Measurements from ENCODE around the gene RAB17.

Gene RAB17

DNA sequence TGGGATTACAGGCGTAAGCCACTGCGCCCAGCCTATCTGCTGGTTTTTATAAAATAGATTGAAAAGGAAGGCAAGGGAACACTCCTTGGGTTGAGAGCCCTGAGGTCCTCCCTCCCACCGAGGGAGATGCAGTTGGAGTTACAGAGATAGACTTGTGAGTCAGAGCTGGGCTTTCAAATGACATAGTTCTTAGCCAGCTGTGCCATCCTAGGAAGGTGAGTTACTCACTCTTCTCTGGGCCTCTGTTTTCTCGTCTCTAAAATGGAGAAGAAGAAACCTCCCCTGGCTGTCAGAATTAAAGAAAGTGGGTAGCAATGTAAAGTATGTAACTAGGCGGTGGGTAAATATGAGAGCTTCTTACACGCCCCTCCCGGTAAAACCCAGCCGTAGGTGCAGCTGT is 39.2 kb upstream of the RAB17 start:
- Histone ChIP-seq H3K27me3 (replicated peaks; ENCODE audit: control insufficient read depth, insufficient read depth, low read length) (no peaks in the 10 kb centered on the region; the same call in 1 of the 2 replicates), H3K4me3 (replicated peaks; ENCODE audit: low read depth, low read length) (no peak overlapping the region), H3K36me3 (ENCODE audit: control insufficient read depth, insufficient read depth, low read length) (no peaks in the 10 kb centered on the region)
- DNase-seq (ENCODE audit: extremely low read depth, insufficient read length) = no peak
- TF ChIP-seq, protein P1, sequence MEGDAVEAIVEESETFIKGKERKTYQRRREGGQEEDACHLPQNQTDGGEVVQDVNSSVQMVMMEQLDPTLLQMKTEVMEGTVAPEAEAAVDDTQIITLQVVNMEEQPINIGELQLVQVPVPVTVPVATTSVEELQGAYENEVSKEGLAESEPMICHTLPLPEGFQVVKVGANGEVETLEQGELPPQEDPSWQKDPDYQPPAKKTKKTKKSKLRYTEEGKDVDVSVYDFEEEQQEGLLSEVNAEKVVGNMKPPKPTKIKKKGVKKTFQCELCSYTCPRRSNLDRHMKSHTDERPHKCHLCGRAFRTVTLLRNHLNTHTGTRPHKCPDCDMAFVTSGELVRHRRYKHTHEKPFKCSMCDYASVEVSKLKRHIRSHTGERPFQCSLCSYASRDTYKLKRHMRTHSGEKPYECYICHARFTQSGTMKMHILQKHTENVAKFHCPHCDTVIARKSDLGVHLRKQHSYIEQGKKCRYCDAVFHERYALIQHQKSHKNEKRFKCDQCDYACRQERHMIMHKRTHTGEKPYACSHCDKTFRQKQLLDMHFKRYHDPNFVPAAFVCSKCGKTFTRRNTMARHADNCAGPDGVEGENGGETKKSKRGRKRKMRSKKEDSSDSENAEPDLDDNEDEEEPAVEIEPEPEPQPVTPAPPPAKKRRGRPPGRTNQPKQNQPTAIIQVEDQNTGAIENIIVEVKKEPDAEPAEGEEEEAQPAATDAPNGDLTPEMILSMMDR (IDR thresholded peaks at IDR 0.05; ENCODE audit: insufficient read depth, low read length, poor library complexity, severe bottlenecking) = no peak

DNA sequence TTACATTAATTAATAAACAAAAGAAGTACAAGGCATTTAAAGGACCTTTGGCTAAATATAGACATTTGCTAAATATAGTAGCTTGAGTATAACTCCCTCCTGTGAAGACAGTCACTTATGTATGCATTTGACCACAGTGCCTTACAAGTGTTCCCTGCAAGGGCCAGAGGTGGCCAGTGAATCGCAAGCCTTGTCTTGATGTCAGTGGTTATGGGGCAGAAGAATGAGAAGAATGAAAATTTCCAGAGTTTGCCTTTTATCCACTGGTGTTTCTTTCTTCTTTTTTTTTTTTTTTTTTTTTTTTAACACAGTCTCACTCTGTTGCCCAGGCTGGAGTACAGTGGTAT is 38.6 kb upstream of the RAB17 start:
- no peak overlapping the region for H3K4me3 ChIP-seq (replicated peaks; ENCODE audit: low read depth, low read length)
- DNase-seq (ENCODE audit: extremely low read depth, insufficient read length) = no peak
- TF ChIP-seq, protein P1 (IDR thresholded peaks at IDR 0.05; ENCODE audit: insufficient read depth, low read length, poor library complexity, severe bottlenecking) = no peak
- no peaks in the 10 kb centered on the region for H3K36me3 ChIP-seq (ENCODE audit: control insufficient read depth, insufficient read depth, low read length)
- H3K27me3 ChIP-seq (replicated peaks; ENCODE audit: control insufficient read depth, insufficient read depth, low read length) = no peaks in the 10 kb centered on the region; the same call in 1 of the 2 replicates

DNA sequence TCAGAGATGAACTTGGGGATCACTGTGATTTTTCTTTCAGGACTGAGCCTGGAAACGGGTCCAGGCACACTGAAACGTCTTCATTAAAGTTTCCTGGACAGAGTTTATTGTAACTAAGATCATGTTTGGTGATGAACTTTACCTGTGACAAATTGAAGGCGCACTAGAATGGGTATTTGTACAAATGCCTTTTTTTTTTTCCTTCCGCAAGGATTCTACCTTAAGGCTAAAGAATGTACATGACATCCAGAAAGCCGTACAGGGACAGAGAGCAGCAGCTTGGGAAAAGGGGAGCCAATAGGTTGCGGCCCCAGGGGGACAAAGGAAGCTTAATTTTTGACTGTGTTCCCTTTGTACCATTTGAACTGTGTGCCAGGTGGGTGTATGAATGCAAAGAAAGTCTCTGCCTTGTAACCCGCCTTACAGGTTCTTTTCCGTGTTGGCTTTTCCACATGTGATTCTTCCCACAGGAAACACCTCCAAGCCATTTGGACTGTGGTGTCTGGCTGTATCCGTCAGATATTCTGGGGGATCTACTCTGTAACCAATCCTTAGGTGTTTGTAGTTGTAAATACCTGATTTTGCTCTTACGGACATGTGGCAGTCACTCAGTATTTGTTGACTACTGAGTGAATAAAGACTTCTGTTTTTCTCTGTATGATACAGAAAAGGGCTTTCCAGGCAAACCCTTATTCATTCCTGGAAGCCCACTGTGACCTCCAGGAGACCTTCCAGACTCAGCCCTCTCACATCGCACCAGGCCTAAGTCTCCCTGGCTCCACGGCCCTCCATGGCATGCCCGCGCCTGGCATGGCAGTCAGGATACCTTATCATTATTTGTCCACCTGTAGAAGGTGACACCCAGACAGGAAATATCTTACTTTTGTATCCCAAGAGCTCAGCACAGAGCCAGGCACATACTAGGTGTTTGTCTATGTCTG is 38.0 kb upstream of the RAB17 start:
- Histone ChIP-seq H3K27me3 (replicated peaks; ENCODE audit: control insufficient read depth, insufficient read depth, low read length) (no peaks in the 10 kb centered on the region; the same call in 1 of the 2 replicates), H3K36me3 (ENCODE audit: control insufficient read depth, insufficient read depth, low read length) (no peaks in the 10 kb centered on the region), H3K4me3 (replicated peaks; ENCODE audit: low read depth, low read length) (no peak overlapping the region)
- no peak for DNase-seq (ENCODE audit: extremely low read depth, insufficient read length)
- TF ChIP-seq, protein P1 (IDR thresholded peaks at IDR 0.05; ENCODE audit: insufficient read depth, low read length, poor library complexity, severe bottlenecking) = no peak

DNA sequence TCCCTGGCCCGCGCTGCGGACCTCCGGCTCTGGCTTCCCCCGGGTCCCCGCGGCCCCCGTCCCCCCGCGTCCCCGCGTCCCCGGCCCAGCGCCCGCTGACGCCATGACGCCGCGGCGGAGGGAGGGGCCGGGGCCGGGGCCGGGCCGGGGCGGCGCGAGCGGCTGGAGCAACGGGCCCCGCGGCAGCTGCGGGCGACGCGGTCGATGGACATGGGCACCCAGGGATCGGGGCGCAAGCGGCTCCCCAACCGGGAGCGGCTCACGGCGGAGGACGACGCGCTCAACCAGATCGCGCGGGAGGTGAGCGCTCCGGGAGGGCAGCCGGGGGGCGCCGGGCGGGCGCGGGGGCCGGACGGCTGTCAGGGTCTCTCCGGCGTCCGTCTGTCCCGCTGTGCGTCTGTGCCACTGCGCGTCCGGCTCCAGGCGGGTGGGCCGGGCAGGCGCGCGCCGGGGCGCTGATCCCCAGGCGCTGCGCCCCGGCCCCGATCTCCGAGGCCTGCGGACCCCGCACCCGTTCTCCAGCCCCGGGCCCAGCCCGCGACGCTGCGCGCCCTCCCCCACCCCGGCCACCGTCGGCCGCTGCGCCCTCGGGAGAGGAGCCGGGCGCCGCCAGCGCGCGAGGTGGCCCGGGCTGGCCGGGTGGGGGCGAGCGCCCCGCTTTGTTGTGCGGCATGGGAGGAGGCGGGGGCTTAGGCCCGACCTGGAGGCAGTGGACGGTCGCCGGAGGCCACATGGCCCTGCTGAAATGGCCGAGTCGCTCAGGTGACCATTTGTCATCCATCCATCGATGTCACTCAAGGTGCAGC is 37.1 kb upstream of the RAB17 start, which contains the start of gene LRRFIP1:
Gene LRRFIP1 (plus strand): TSS at position 147 of the 806 bp plus-strand sequence. CDS start 58 bp downstream, at position 205.
- TF ChIP-seq, protein P1 (IDR thresholded peaks at IDR 0.05; ENCODE audit: insufficient read depth, low read length, poor library complexity, severe bottlenecking) = no peak
- DNase-seq (ENCODE audit: extremely low read depth, insufficient read length) = no peak
- Histone ChIP-seq H3K36me3 (ENCODE audit: control insufficient read depth, insufficient read depth, low read length) (no peaks in the 10 kb centered on the region), H3K27me3 (replicated peaks; ENCODE audit: control insufficient read depth, insufficient read depth, low read length) (no peaks in the 10 kb centered on the region; the same call in 1 of the 2 replicates), H3K4me3 (replicated peaks; ENCODE audit: low read depth, low read length) (peak within 1 kb of the TSS; percentile 7)

DNA sequence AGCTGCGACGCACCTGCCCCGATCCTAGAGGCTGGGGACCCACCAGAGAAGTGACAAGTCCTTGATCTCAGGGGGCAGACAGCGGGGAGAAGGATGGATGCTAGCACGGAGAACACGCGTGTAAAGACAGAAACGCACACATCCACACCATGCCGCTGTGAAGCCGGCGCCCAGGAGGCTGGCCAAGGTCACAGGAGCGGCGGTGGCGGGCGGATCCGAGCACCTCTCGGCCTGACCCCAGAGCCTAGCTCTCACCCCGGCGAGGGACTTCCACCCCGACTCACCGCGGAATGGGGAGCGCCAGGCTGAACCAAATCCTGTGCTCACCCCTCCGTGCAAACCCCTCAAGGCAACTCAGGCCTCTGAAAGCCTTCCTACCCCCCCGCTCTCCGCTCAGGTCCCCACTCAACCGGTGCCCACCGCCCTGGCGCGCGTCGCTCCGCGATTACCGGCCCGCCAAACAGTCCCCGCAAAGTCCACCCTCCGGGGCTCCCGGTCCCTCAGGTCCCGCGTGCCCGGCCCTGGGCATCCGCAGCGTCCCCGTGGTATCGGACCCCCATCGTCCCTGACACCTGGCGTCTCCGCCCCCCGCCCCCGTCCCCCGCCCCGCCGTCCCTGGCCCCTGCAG is 36.4 kb upstream of the RAB17 start:
- no peak for DNase-seq (ENCODE audit: extremely low read depth, insufficient read length)
- H3K27me3 ChIP-seq (replicated peaks; ENCODE audit: control insufficient read depth, insufficient read depth, low read length) = no peaks in the 10 kb centered on the region; the same call in 1 of the 2 replicates
- TF ChIP-seq, protein P1 (IDR thresholded peaks at IDR 0.05; ENCODE audit: insufficient read depth, low read length, poor library complexity, severe bottlenecking) = no peak
- no peaks in the 10 kb centered on the region for H3K36me3 ChIP-seq (ENCODE audit: control insufficient read depth, insufficient read depth, low read length)
- H3K4me3 ChIP-seq (replicated peaks; ENCODE audit: low read depth, low read length) = no peak overlapping the region

All from GM06990 (cell line).